ENCODE measurements around the gene OBSL1.

- TF ChIP-seq ZNF274 (IDR thresholded peaks at IDR 0.05; ENCODE audit: low read depth, low read length) = no peak
- TF ChIP-seq SUZ12 (IDR thresholded peaks at IDR 0.05; ENCODE audit: extremely low read depth, insufficient read depth, insufficient read length) = no peak
- no peak for TF ChIP-seq YY1 (IDR thresholded peaks at IDR 0.05; ENCODE audit: insufficient read depth, insufficient read length)
Observed at GRCh38 chr2:219570924-219571310, 422 bp downstream of the OBSL1 start.
